ENCODE measurements around the gene TCEAL8. TPM values are rescaled to one million over a fixed set of nuclear protein-coding genes. Genes with fewer than 3 reads are reported as not detected.

Gene TCEAL8
- total RNA-seq, 1 donor from 2014 or later, result 91.3 TPM

DNA sequence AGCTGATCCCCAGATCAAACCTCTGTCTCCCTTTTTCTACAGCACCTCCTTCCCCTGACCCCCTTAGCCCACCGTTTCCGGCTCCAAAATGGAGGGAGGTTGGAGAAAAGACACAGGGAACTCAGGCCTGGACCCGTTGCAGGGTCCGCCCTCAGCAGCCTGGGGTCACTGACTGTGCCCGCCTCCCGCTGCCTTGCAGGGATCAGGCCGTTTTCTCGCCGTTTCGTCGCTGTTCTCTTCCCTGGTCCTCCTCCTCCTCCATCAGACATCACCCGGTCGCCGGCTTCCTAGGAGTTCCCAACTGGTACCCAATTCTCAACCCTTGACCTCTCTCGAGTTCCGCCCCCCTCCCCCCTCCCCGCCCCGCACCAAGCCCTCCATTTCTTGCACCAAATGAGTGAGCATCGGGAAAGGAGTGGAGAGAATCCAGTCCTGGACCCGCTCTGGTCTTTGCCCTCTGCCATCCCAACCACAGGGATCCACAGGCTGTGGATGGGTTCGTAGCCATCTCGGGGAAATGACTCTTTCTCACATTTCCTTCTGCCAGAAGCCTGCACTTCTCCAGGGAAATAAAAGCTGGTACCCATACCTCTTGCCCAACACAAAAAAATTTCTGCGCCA is 21.1 kb upstream of the TCEAL8 start:
- TF ChIP-seq, protein P1, sequence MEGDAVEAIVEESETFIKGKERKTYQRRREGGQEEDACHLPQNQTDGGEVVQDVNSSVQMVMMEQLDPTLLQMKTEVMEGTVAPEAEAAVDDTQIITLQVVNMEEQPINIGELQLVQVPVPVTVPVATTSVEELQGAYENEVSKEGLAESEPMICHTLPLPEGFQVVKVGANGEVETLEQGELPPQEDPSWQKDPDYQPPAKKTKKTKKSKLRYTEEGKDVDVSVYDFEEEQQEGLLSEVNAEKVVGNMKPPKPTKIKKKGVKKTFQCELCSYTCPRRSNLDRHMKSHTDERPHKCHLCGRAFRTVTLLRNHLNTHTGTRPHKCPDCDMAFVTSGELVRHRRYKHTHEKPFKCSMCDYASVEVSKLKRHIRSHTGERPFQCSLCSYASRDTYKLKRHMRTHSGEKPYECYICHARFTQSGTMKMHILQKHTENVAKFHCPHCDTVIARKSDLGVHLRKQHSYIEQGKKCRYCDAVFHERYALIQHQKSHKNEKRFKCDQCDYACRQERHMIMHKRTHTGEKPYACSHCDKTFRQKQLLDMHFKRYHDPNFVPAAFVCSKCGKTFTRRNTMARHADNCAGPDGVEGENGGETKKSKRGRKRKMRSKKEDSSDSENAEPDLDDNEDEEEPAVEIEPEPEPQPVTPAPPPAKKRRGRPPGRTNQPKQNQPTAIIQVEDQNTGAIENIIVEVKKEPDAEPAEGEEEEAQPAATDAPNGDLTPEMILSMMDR (IDR thresholded peaks at IDR 0.05; ENCODE audit: insufficient read depth, low read length, poor library complexity, severe bottlenecking), result no peak
- H3K36me3 ChIP-seq (ENCODE audit: control insufficient read depth, insufficient read depth, low read length), result no peaks in the 10 kb centered on the region
- DNase-seq (ENCODE audit: low read depth), result no peak
- peaks cover 22% of the 10 kb centered on the region for H3K27me3 ChIP-seq (ENCODE audit: control insufficient read depth, insufficient read depth, low read length)
- no peak overlapping the region for H3K4me3 ChIP-seq (ENCODE audit: low read depth, low read length)

DNA sequence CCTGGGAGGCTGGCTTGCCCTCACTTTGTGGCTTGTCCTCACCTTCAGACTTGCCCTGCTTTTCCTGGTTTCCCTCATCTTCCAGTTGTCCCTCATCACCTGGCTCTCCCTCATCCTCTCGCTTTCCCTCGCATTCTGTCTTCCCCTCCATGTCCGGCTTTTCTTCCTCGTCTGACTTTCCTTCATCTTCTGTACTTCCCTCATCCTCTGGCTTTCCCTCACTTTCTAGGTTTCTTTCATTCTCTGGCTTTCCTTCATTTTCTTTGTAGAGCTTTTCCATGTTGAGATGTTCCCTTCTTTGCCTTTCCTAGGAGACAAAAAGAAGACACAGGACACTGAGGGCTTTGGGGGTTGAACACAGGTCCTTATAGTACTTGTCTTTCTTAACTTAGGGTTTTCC is 19.3 kb upstream of the TCEAL8 start:
- H3K27me3 ChIP-seq (ENCODE audit: control insufficient read depth, insufficient read depth, low read length), result peaks cover 22% of the 10 kb centered on the region
- no peak for DNase-seq (ENCODE audit: low read depth)
- TF ChIP-seq, protein P1 (IDR thresholded peaks at IDR 0.05; ENCODE audit: insufficient read depth, low read length, poor library complexity, severe bottlenecking), result no peak

DNA sequence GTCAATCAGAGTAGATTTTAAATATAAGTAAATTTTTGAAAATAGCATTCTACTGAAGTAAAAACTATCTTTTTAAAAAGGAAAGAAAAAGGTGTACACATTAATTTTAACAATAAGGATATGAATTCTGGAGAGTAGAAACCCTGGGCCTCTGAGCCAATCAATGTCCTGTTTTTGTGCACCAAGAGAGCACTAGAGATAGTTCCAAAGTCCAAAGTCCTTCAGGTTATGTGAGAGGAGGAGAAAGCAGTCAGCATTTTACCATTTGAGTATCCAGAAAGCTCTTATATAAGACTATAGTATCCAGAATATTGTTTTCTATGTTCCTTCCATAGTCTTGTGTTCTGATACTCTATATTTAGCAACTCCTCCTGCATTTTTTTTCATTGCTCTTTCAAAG is 3.3 kb upstream of the TCEAL8 start:
- Histone ChIP-seq H3K36me3 (ENCODE audit: control insufficient read depth, insufficient read depth, low read length) (no peaks in the 10 kb centered on the region), H3K27me3 (ENCODE audit: control insufficient read depth, insufficient read depth, low read length) (no peaks in the 10 kb centered on the region), H3K4me3 (ENCODE audit: low read depth, low read length) (no peak overlapping the region)
- no peak for DNase-seq (ENCODE audit: low read depth)
- TF ChIP-seq, protein P1 (IDR thresholded peaks at IDR 0.05; ENCODE audit: insufficient read depth, low read length, poor library complexity, severe bottlenecking), result no peak

More for the DNA sequence above, 19.3 kb upstream of the TCEAL8 start:
- Histone ChIP-seq H3K4me3 (ENCODE audit: low read depth, low read length) (no peak overlapping the region), H3K36me3 (ENCODE audit: control insufficient read depth, insufficient read depth, low read length) (no peaks in the 10 kb centered on the region)

DNA sequence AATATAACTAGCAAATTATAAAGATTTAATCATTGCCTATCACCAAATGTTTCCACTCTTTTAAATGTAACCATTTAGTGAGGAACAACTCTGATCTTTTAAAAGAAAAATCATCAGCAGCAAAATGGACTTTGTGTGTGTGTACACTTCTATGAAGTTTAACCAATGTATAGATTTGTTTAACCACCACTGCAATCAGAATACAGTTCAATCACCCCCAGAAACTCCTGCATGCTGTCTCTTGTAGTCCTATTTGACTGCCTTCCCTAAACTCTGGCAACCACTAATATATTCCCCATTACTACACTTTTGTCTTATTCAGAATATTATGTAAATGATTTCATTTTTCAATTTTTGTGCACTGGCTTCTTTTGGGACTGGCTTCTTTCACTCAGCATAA is 1.7 kb upstream of the TCEAL8 start:
- Histone ChIP-seq H3K4me3 (ENCODE audit: low read depth, low read length) (no peak overlapping the region), H3K27me3 (ENCODE audit: control insufficient read depth, insufficient read depth, low read length) (no peaks in the 10 kb centered on the region), H3K36me3 (ENCODE audit: control insufficient read depth, insufficient read depth, low read length) (no peaks in the 10 kb centered on the region)
- TF ChIP-seq, protein P1 (IDR thresholded peaks at IDR 0.05; ENCODE audit: insufficient read depth, low read length, poor library complexity, severe bottlenecking), result no peak
- DNase-seq (ENCODE audit: low read depth), result no peak

DNA sequence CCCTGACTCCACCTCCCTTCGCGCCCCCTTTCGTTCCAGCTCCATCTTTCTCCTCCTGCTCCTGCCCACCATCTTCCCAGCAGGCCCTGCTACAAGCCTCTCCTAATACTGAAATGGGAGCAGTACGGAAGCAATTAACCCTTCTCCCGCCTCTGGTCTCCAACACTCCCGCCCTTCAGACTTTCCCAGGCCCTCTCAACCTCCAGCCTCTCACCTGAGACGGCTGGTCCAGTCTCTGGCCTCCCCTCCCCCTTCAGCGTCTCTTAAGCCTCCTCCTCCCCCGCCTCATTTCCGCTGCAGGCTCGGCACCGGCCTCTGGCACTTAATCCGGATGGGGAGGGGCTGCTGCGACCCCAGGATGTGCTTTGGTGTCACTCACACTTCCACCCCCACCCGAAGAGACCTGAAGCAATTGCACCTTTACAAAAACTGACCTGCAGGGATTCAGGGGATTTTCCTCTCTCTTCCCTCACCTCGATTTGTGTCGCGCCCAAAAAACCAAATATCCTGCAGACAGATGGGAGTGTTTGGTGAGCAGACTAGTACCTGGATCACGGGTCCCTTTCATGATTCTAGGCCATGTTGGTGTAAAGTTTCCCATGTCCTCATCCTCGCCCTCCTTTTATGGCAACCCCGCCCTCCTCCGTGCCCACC is 657 bp downstream of the TCEAL8 start:
- Histone ChIP-seq H3K27me3 (ENCODE audit: control insufficient read depth, insufficient read depth, low read length) (no peaks in the 10 kb centered on the region), H3K4me3 (ENCODE audit: low read depth, low read length) (peak overlapping the region; percentile 70), H3K36me3 (ENCODE audit: control insufficient read depth, insufficient read depth, low read length) (no peaks in the 10 kb centered on the region)
- TF ChIP-seq, protein P1 (IDR thresholded peaks at IDR 0.05; ENCODE audit: insufficient read depth, low read length, poor library complexity, severe bottlenecking), result no peak
- peak; percentile 34 for DNase-seq (ENCODE audit: low read depth)
